GM15510 (cell line): ENCODE results near the gene EMCN.

Experiments
- POLR2A ChIP-seq: IDR thresholded peaks from 3 replicates; pipeline ENCODE4 v1.6.1; 2011; ENCODE audit warnings: borderline replicate concordance; ENCODE audit not compliant: insufficient read length; ENCODE audit errors: extremely low read depth

EMCN gene

DNA sequence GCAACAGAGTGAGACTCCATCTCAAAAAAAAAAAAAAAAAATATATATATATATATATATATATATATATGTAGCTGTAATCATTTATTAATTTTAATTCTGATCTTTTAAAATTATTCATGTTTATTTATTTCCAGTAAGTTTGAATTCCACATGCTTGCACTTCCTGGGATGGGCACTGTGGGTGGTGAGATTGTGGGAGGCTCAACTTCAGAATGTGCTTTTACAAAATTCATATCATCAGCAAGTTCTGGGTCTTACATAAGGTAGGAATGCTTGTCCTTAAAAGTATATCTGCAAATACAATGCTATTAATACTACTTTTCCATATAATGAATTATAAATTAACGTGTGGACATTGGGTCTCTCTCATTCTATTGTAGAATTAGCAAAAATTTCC is 156.5 kb downstream of the EMCN start:
- no peak for TF ChIP-seq POLR2A

GRCh38 chr4:100360211-100360610 is 157.6 kb downstream of the EMCN start:
- TF ChIP-seq POLR2A = no peak

DNA sequence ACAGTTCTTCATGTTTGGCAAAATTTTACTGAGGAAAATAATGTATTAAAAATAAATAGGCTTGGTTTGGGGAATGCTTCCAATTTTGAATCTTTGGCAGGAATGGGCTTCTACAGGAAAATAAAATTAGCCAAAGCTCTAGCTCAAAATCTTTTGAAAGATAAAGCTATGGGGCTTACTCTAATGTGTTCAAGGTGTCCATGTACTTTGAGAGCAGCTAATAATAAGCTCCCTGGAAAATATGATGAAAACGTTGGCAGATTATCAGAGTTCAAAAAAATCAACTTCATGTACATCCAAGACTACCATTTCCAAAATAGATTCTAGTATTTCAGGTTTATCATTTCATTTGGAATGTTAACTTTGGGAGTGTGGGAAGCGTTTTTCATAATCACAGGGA is 158.4 kb downstream of the EMCN start:
- no peak for TF ChIP-seq POLR2A

GRCh38 chr4:100357542-100357941 is 160.3 kb downstream of the EMCN start:
- TF ChIP-seq POLR2A = no peak

DNA sequence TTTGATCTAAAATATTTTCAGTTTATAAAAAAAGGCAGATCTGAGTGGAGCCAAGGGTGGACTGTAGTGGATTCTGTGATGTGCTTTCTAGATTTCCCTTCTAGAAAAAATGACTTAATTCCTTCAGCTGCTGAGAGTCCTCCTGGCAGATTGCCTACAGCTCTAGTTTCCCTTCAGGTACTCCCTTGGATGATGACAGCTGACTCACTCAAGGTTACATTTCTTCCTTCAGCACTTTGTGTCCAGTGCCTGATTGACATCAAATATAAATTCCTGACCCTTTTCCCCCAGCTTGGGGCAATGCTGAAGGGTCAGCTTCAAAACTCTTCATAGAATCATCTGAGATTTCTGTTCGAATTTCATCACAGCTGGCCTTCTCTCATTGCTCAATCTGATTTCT is 161.7 kb downstream of the EMCN start:
- TF ChIP-seq POLR2A = no peak

DNA sequence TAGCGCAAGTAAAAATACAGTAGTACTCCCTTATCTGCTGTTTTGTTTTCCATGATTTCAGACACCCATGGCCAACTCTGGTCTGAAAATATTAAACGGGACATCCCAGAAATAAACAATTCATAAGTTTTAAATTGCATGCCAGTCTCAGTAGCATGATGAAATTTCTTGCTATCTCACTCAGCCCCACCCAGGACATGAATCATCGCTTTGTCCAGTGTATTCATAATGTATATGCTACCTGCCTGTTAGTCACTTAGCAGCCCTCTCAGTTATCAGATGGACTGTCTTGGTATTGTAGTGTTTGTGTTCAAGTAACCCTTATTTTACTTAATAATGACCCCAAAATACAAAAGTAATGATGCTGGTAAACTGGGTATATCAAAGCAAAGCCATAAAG is 169.3 kb downstream of the EMCN start:
- TF ChIP-seq POLR2A = no peak

DNA sequence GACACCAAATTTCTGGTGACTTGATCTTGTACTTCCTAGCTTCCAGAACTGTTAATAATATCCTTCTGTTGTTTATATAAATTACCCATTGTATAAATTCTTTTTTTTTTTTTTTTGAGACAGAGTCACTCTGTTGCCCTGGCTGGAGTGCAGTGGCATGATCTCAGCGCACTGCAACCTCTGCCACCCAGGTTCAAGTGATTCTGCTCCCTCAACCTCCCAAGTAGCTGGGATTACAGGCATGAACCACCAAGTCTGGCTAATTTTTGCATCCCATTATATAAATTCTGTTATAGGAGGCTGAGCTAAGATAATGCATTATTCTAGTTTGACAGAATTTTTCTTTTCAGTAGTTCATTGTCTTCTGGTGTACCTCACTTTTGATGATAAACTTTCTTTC is 170.6 kb downstream of the EMCN start:
- no peak for TF ChIP-seq POLR2A

GRCh38 chr4:100345585-100345984 is 172.2 kb downstream of the EMCN start:
- no peak for TF ChIP-seq POLR2A
